Testis (tissue), 3 donors: ENCODE data around the gene VRTN. TPM values are rescaled to one million over a fixed set of nuclear protein-coding genes. Genes with fewer than 3 reads are reported as not detected.

Experiments
- DNase-seq: peaks from one replicate; pipeline ENCODE4 v3.0.0-alpha.2; 2019
- H3K27ac ChIP-seq, 2 donors: fragments of 200-600 bp; sonication (generic); one replicate each; pipeline ENCODE4 v1.5.1; 2019
- H3K27me3 ChIP-seq: fragments of 200-600 bp; sonication (generic); one replicate; pipeline ENCODE4 v1.5.1; 2019
- H3K36me3 ChIP-seq: fragments of 200-600 bp; sonication (generic); one replicate; pipeline ENCODE4 v1.5.1; 2017; ENCODE audit warnings: low read depth; ENCODE audit errors: missing control alignments
- H3K4me1 ChIP-seq: fragments of 200-600 bp; sonication (generic); one replicate; pipeline ENCODE4 v1.5.1; 2019
- H3K4me3 ChIP-seq, 2 donors: fragments of 200-600 bp; sonication (generic); one replicate each; pipeline ENCODE4 v1.5.1; 2017 to 2019
- H3K9me3 ChIP-seq: fragments of 200-600 bp; sonication (generic); one replicate; pipeline ENCODE4 v1.5.1; 2017
- CTCF ChIP-seq, 3 experiments: fragments of 450-650 bp in 2 of 3; fragments of 200-600 bp in 1 of 3; sonication (generic) in 1 of 3; IDR thresholded peaks; one replicate each; pipeline ENCODE4 v1.5.1; 2016 to 2019; ENCODE audit warnings: antibody characterized with exemption in 3 of 3, mild to moderate bottlenecking in 2 of 3, moderate library complexity in 1 of 3
- POLR2A ChIP-seq: fragments of 450-650 bp; IDR thresholded peaks from one replicate; pipeline ENCODE4 v1.6.1; 2017; ENCODE audit warnings: antibody characterized with exemption, mild to moderate bottlenecking, moderate library complexity
- WGBS, 2 donors: methylation state at CpG; one replicate each; pipeline ENCODE4 v1.1.5; 2018; 5-methylcytosine and 5-hydroxymethylcytosine counted together
- intact Hi-C: fragments of 100-400 bp; cut with DNase I; formaldehyde crosslinking; loops from one replicate; pipeline ENCODE4 v1.15.1; 2023; ENCODE audit warnings: low total_unique reads
- polyA plus RNA-seq: library from polyadenylated mRNA; stranded (reverse); fragments of 350-450 nt; fragmentation: Illumina TruSeq; extraction: RNeasy Lipid Tissue Mini Kit (QIAGEN cat#74804); gene quantifications from one replicate; pipeline ENCODE4 v1.2.3, GENCODE V29; 2014; ENCODE audit warnings: low read depth, low replicate concordance; ENCODE audit not compliant: insufficient read depth
- total RNA-seq, 2 donors: library from RNA; depleted of rRNA; stranded (reverse); fragments of >200 nt; gene quantifications; one replicate each; pipeline ENCODE4 v1.2.3, GENCODE V29; 2016

VRTN gene
- total and polyA plus RNA-seq, 3 donors from 2014 or later = 0.47 to 3.5 (median 1.6) TPM

- no peaks in the 10 kb centered on the region for H3K36me3 ChIP-seq
- no peak overlapping the region for H3K27ac ChIP-seq
- H3K27me3 ChIP-seq = no peaks in the 10 kb centered on the region
- TF ChIP-seq POLR2A (no peak), CTCF (IDR thresholded peaks at IDR 0.05) (no peak)
- WGBS, 2 donors = 94 to 96% methylated on average over 4 to 5 of the region's 5 CpGs
- H3K4me1 ChIP-seq = no peaks in the 10 kb centered on the region
- DNase-seq = no peak
- no peak overlapping the region for H3K4me3 ChIP-seq
- intact Hi-C loops = no loop called here
- H3K9me3 ChIP-seq = no peaks in the 10 kb centered on the region
Measured at GRCh38 chr14:74407801-74408154, 59.5 kb downstream of the VRTN start.

DNA sequence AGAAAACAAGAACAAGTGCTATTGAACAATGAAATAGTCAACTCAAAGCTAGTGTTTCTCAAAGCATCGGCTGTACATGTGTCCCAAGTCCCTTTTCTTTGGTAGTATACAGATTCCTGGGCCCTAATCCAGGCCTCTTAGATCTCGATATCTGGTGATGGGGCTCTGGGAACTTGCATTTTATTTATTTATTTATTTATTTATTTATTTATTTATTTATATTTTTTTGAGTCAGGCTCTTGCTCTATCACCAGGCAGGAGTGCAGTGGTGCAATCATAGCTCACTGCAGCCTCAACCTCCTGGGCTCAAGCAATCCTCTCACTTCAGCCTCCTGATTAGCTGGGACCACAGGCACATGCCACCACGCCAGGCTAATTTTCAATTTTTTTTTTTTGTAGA is 60.6 kb downstream of the VRTN start:
- no peak for DNase-seq
- TF ChIP-seq POLR2A (no peak), CTCF (IDR thresholded peaks at IDR 0.05) (no peak)
- no peaks in the 10 kb centered on the region for H3K9me3 ChIP-seq
- no peak overlapping the region for H3K27ac ChIP-seq
- 90 to 96% methylated on average over 3 of the region's 3 CpGs for WGBS, 2 donors
- H3K27me3 ChIP-seq = no peaks in the 10 kb centered on the region
- intact Hi-C loops = no loop called here
- no peak overlapping the region for H3K4me3 ChIP-seq
- H3K4me1 ChIP-seq = no peaks in the 10 kb centered on the region
- H3K36me3 ChIP-seq = no peaks in the 10 kb centered on the region

DNA sequence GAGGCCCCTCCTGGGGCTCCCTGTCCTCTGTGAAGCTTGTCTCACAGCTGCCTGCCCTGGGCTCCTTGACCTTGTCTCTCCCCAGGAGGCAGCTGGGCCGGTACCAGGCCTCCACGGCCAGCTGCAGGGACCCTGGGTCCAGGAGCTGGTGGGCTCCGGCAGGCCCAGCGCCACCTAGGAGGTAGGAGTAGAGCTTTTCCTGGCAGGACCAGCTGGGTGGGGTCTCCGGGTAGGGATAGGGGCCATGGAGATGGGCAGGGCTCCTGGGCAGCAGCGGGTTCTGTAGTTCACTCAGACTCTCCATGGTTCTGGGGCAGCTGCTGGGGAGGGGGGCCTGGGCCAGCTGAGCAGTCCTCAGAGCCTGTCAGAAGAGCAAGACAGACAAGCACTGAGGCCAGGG is 61.2 kb downstream of the VRTN start:
- 72 to 100% methylated on average over 1 to 6 of the region's 6 CpGs for WGBS, 2 donors
- H3K4me3 ChIP-seq = no peak overlapping the region
- no peak for DNase-seq
- no peaks in the 10 kb centered on the region for H3K9me3 ChIP-seq
- intact Hi-C loops = no loop called here
- no peaks in the 10 kb centered on the region for H3K36me3 ChIP-seq
- H3K4me1 ChIP-seq = no peaks in the 10 kb centered on the region
- no peak overlapping the region for H3K27ac ChIP-seq
- no peak for TF ChIP-seq POLR2A
- TF ChIP-seq CTCF (IDR thresholded peaks at IDR 0.05) = no peak
- no peaks in the 10 kb centered on the region for H3K27me3 ChIP-seq

Other genes with a start within 250 kb of the VRTN start
- gene VSX2, start 109.0 kb upstream of the VRTN start, total RNA-seq = under 1 TPM; 0.16 to 0.37 TPM
- 0.55 TPM for gene VSX2, start 109.0 kb upstream of the VRTN start, polyA plus RNA-seq
- gene ABCD4, start 45.5 kb upstream of the VRTN start, total RNA-seq = 10 to 100 TPM; 86.7 to 89.4 TPM
- 53.8 TPM for gene ABCD4, start 45.5 kb upstream of the VRTN start, polyA plus RNA-seq
- gene SYNDIG1L, start 77.7 kb downstream of the VRTN start, total RNA-seq = under 1 TPM; 0.16 to 0.25 TPM
- gene SYNDIG1L, start 77.7 kb downstream of the VRTN start, polyA plus RNA-seq = 0.21 TPM
- gene NPC2, start 144.8 kb downstream of the VRTN start, total RNA-seq = 100 to 1,000 TPM; 393 to 628 TPM
- gene NPC2, start 144.8 kb downstream of the VRTN start, polyA plus RNA-seq = 291 TPM
- gene ISCA2, start 145.3 kb downstream of the VRTN start, total RNA-seq = 10 to 100 TPM; 22.5 to 27.6 TPM
- 30.3 TPM for gene ISCA2, start 145.3 kb downstream of the VRTN start, polyA plus RNA-seq